Neural progenitor cell (in vitro differentiated cells): ENCODE results near the gene RERGL.

Experiments
- EZH2phosphoT487 ChIP-seq: fragments of 200-600 bp; sonication (generic); IDR thresholded peaks from 2 replicates; pipeline ENCODE4 v1.6.1; 2017; ENCODE audit warnings: antibody characterized with exemption
- TF ChIP-seq, protein P1 (sequence below): fragments of 200-600 bp; sonication (generic); IDR thresholded peaks from 2 replicates; pipeline ENCODE4 v1.5.1; 2017; ENCODE audit warnings: antibody characterized with exemption, mild to moderate bottlenecking

DNA sequence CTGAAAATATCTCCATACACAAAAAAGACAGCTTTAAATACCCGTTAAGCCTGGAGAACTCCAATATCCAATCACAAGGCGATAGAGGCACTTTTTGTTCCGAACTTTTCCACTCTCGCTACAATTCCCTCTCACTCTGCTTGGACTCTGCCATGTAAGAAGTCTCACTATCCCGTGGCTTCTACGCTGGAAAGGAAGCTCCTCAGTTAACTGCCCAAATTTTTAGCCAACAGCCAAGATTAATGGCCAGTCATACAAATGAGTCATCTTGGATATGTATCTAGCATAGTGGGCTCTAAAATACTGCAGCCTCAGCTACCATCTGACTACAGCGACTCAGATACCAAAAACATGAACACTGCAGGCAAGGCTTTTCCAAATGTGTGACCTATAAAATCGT is 45.5 kb upstream of the RERGL start:
- TF ChIP-seq EZH2phosphoT487, result no peak
- TF ChIP-seq, protein P1, sequence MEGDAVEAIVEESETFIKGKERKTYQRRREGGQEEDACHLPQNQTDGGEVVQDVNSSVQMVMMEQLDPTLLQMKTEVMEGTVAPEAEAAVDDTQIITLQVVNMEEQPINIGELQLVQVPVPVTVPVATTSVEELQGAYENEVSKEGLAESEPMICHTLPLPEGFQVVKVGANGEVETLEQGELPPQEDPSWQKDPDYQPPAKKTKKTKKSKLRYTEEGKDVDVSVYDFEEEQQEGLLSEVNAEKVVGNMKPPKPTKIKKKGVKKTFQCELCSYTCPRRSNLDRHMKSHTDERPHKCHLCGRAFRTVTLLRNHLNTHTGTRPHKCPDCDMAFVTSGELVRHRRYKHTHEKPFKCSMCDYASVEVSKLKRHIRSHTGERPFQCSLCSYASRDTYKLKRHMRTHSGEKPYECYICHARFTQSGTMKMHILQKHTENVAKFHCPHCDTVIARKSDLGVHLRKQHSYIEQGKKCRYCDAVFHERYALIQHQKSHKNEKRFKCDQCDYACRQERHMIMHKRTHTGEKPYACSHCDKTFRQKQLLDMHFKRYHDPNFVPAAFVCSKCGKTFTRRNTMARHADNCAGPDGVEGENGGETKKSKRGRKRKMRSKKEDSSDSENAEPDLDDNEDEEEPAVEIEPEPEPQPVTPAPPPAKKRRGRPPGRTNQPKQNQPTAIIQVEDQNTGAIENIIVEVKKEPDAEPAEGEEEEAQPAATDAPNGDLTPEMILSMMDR, result no peak
